NCI-H1092 treated with DMSO at 0.1 percent for 48 hours (cell line): ENCODE measurements around the gene SLC29A1.

Experiments used
- DNase-seq: peaks from one replicate; lab custom pipeline; 2025; lab: John Stamatoyannopoulos, UW

The SLC29A1 gene

DNA sequence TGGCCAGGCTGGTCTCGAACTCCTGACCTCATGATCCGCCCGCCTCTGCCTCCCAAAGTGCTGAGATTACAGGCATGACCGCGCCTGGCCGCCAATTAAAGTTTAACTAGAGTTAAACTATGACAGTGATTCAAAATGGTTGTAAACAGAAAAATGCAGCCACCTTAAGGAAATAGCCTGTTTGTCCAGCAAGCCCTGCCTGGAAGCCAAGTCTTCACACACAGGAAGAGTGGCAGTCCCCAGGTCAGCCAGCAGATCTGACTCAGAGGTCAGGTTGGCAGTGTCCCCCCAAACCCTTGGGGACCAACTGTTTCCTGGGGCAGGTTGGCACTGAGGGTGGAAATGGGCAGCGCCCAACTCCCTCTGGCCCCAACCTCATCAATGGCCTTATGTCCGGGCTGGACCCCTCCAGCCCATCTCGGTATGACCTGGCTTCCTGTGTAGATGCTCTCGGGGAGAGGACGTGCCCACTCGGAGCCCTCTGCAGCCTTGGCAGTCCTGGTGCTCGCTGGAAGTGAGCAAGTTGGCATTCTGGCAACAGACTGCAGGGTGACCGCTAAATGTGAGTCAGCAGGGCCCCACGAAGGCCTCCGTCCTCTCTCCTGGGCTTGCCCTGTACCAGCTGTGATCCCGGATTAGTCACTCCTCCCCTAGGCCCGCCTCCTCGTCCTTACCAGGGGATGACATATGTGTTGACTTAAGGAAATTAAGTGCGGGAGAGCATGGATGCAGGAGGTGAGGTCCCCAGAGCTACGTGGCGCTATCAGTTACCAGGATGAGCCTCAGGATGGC, 13.8 kb downstream of the SLC29A1 start:
- peak; percentile 82 for DNase-seq

DNA sequence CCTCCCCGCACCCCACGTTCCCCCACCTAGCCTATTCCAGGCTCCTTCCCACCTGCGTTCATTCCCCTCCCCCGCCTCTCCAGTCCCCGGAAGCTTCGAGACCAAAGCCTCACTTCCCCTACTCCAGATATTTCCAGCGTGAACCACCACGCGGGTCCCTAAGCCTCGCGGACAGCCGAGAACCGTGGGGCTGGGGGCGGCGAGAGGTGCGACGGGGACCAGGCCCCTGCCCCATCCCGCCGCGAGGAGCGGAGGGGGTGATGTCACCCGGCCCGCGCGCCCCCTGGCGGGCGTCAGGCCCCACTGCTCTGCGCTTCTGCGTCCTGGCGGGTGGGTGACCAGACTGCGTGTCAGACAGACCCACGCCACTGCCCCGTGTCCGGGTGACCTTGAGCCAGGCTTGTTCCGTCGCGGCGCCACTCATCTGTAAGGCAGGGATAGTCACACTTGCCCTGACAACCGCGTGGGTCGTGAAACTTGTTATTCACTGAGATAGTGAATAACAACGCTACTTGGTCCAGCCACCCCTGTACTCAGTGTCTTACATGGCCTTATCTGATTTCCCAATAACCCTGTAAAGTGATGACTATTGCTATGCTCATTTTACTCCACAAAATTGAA, 14.5 kb downstream of the SLC29A1 start:
- peak; percentile 75 for DNase-seq

DNA sequence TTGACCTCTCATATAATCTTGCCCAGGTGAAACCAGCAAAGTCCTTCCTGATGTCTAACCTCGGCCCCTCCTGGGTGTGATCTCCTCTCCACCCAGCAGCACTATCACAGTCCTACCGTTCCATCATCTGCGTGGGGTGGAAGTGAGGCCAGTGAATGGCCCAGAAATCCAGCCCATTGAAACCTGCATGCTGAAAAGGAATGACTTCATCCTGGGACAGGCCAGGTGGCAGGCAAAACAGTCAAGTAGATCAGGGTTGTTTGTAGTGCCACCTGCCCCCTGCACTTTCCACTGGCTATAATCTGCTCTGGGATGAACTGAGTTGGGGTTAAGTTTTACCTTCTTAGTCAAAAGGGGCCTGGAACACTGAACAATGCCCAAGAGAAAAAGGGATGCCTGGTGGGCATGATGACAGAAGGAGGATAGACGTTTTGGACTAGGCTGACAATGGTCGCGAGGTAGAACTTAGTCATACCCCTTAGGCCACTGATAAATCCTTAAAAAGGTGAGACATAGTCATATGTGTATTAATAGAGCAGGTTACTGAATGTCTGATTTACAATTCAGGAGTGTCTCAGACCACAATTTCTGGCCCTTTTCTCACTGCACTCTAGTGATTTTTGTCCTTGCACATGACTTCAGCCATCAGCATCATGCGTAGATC, 15.4 kb downstream of the SLC29A1 start:
- DNase-seq = no peak

DNA sequence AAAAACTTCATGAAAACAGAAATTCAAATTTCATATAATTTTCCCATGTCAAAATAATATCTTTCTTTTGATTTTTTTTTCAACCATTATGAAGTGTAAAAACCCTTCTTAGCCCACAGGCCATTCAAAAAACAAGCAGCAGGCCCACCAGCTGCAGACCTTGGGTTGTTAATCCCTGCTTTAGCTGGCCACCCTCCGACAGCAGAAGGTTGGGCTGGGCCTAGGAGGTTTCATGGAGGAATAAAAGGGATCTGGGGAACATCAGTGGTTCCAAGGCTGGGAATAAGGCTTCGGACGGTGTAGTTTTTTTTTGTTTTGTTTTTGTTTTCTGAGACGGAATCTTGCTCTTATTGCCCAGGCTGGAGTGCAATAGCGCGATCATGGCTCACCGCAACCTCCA, 19.9 kb downstream of the SLC29A1 start:
- no peak for DNase-seq

DNA sequence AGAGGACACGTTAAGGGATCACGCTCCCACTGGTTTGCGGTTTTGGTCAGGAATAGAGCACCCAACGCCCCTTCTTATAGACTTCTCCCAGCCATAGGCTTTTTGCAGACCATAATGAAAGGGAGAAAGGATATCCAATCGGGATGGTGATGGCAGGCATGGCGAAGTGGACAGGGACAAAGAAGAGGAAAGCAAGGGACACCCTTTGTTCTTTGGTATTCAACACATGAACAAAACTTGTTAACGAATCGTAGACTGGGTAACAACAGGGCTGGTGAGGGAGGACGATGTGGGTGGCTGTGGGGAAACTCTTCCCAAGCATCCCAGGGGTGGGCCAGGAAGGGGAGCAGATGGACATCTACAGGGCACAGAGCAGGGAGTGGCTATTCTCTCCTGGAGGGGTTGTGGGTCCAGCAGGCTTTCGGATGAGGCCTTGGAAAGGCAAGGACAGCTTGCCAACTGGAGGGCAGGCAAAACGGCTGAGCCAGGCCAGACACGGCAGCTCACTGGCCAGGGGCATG, 22.1 kb downstream of the SLC29A1 start:
- no peak for DNase-seq

DNA sequence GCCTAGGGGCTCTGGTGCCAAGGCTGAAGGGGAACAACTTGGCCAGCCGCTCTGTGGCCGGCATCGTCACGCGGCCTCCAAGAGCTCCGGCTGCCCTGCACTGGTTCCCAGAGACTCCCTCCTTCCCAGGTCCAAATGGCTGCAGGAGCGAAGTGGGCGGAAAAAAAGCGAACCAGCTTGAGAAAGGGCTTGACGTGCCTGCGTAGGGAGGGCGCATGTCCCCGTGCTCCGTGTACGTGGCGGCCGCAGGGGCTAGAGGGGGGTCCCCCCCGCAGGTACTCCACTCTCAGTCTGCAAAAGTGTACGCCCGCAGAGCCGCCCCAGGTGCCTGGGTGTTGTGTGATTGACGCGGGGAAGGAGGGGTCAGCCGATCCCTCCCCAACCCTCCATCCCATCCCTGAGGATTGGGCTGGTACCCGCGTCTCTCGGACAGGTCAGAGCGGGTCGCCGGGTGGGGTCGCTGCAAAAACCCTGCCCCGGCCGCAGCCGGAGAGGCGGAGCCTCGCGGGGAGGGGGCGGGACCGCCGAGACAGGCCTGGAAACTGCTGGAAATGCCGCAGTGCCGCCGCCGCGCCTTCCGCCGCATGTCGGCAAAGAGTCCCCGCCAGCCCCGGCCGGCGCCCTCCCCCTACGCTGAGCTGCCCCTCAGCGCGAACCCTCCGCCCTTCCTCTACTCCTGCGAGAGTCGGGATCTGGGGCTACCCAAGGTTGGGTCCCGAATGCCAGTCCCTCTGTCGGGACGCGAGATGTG, 22.7 kb downstream of the SLC29A1 start:
- peak; percentile 86 for DNase-seq

DNA sequence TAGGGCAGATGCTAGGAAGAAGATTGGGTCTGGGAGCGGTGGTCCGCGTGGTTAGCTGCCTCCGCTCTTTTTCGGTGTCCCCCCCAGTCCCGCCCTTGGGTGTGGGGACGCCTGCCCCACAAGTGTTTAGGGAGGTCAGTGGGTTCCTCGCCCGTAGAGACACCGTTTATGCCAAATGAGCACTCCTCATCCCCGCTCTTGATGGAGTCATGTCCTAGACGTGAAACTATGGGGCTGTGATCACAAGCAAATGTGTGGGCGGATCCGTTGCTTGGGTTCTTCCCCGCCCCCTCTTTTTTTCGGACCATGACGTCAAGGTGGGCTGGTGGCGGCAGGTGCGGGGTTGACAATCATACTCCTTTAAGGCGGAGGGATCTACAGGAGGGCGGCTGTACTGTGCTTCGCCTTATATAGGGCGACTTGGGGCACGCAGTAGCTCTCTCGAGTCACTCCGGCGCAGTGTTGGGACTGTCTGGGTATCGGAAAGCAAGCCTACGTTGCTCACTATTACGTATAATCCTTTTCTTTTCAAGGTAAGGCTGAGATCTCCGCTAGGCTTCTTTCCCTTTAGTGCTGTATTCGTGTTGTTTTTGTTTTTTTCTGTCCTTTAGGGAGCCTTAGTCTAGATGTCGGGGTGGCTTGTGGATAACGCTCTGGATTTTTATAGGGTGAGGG, 23.4 kb downstream of the SLC29A1 start, which contains the start of gene HSP90AB1:
Gene HSP90AB1, plus strand, starts transcription at position 439 of the 675 bp plus-strand sequence. CDS start 1,529 bp downstream, outside the sequence.
- DNase-seq = peak; percentile 98

DNA sequence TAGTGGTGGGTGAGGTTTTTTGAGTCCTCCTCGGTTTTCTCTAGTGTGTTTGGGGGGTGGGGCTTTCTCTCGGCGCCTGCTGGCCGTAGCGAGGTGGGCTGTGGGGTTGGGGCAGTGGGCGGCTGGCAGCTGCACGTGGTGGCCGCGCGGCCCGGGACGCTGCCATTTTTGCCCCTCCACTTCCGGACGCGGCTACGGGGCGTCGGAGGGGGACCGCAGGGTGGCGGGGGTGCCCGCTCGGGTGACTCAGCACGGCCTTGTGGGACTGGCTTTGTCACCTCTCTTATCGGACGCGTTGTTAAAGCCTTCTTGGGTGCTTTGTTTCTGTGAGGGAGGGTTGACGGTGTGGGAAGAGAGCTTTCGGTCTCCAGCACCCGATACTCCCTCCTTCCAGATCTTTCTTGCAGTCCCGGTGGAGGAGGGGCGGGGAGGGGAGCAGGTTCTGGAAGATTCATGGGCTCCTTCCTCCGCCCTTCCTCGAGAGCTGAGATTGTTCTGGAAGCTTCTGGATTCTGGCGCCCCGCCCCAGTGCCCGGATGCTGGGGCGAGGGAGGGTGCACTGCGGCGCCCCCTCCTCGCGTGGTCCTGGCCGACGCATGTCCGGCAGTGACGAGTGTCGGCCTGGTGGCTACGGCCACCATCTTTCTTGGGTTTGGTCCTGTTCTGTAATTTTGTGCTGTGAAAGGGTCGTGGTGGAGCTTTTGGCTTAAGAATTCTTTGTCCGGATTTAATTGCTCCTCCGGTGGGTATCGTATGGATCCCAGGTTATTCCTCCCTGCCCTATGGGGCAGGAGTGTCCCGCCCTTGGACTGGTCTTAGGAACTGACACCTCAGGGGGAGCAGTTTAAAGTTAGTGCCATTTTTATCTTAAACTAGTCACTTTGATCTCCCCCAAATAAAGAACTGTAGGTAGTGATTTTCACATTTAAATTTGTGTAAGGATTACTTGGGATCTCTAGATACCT, 24.2 kb downstream of the SLC29A1 start:
- peak; percentile 65 for DNase-seq

DNA sequence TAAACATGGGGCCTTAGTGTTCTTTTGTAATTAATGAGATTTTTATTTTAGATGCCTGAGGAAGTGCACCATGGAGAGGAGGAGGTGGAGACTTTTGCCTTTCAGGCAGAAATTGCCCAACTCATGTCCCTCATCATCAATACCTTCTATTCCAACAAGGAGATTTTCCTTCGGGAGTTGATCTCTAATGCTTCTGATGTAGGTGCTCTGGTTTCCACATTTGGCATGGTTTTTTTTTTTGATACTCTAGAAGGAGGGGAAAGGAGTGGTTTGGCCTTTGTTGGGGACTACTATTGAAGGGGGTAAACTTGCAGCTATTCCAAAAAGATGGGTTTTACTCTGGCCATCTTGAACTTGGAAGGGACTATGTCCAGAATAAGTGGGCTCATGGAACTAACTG, 25.2 kb downstream of the SLC29A1 start:
- DNase-seq = no peak

DNA sequence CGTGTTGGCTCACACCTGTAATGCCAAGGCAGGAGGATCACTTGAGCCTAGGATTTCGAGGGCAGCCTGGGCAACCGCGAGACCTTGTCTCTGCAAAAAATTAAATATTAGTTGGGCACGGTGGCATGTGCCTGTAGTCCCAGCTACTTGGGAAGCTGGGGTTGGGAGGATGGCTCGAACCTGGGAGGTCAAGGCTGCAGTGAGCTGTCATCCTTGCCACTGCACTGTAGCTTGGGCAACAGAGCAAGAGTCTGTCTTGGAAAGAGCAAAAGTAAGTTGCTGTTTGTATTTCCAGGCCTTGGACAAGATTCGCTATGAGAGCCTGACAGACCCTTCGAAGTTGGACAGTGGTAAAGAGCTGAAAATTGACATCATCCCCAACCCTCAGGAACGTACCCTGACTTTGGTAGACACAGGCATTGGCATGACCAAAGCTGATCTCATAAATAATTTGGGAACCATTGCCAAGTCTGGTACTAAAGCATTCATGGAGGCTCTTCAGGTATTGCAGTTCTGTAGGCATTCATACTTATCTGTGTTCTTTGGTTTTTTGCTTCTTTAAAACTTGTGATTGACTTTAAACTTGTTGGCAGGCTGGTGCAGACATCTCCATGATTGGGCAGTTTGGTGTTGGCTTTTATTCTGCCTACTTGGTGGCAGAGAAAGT, 25.8 kb downstream of the SLC29A1 start:
- no peak for DNase-seq

DNA sequence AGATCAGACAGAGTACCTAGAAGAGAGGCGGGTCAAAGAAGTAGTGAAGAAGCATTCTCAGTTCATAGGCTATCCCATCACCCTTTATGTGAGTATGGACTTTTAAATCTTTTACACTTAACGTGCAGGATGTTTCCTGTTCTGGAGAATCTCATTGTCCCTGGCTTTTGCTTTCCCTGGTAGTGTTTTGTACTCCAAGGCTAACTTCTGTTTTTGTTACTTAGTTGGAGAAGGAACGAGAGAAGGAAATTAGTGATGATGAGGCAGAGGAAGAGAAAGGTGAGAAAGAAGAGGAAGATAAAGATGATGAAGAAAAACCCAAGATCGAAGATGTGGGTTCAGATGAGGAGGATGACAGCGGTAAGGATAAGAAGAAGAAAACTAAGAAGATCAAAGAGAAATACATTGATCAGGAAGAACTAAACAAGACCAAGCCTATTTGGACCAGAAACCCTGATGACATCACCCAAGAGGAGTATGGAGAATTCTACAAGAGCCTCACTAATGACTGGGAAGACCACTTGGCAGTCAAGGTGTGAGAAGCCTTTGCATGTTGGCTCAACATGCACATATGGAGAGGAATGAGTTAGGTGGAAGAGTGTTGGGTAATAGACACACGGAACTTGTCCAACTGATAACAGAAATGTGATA, 26.8 kb downstream of the SLC29A1 start:
- DNase-seq = no peak

DNA sequence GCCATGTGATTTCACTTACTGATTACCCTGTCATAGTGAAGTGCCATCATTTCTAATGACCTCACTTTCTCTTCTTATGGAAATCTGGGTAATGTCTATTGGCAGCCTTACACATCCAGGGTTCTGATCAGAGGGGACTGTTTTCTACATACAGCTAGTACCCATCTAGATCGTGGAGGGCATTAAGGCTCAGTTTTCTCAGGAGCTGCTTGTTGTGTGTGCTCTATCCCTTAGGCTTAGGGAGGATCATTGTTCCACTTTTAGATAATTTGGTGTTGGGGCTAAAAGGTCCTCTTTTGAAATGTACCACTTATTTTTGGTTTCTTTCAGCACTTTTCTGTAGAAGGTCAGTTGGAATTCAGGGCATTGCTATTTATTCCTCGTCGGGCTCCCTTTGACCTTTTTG, 27.3 kb downstream of the SLC29A1 start:
- no peak for DNase-seq

DNA sequence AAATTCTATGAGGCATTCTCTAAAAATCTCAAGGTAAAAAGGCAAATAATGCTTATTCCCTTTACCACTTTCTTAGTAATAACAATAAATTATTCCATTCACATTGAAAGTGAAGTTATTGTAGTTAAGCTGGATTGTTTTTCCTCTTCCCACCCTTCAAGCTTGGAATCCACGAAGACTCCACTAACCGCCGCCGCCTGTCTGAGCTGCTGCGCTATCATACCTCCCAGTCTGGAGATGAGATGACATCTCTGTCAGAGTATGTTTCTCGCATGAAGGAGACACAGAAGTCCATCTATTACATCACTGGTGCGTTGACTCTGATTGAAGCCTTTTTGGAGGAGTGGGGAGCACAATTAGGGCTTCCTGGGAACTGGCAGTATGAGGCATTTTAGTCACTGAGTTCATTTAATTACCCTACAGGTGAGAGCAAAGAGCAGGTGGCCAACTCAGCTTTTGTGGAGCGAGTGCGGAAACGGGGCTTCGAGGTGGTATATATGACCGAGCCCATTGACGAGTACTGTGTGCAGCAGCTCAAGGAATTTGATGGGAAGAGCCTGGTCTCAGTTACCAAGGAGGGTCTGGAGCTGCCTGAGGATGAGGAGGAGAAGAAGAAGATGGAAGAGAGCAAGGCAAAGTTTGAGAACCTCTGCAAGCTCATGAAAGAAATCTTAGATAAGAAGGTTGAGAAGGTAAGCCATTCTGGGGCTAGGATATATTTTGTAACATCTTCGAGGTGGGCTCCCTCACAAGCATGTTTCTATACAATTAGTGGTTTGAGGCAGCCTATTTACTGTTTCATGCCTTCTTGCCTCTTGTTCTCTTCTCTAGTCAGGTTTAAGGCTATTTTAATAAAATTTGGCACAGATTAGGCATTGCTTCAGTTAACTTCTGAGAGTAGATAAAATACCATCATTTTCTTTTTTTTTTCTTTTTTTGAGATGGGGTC, 28.5 kb downstream of the SLC29A1 start:
- DNase-seq = no peak

DNA sequence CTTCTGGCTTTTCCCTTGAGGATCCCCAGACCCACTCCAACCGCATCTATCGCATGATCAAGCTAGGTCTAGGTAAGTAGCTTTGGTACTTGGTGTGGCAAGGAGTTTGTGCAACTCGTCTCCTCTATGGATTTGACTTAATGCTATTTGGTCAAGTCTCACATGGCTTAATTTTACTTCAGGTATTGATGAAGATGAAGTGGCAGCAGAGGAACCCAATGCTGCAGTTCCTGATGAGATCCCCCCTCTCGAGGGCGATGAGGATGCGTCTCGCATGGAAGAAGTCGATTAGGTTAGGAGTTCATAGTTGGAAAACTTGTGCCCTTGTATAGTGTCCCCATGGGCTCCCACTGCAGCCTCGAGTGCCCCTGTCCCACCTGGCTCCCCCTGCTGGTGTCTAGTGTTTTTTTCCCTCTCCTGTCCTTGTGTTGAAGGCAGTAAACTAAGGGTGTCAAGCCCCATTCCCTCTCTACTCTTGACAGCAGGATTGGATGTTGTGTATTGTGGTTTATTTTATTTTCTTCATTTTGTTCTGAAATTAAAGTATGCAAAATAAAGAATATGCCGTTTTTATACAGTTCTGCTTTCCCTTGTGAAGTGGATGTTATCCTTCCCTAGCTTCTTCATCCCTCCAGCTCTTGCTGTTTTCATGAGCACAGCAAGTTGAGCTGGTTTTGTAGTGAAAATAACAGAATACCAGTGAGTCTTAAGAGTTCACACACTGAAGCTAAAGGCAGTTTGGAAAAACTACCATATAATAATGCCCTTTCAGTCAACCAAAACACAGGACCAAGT, 30.1 kb downstream of the SLC29A1 start:
- DNase-seq = peak; percentile 13

DNA sequence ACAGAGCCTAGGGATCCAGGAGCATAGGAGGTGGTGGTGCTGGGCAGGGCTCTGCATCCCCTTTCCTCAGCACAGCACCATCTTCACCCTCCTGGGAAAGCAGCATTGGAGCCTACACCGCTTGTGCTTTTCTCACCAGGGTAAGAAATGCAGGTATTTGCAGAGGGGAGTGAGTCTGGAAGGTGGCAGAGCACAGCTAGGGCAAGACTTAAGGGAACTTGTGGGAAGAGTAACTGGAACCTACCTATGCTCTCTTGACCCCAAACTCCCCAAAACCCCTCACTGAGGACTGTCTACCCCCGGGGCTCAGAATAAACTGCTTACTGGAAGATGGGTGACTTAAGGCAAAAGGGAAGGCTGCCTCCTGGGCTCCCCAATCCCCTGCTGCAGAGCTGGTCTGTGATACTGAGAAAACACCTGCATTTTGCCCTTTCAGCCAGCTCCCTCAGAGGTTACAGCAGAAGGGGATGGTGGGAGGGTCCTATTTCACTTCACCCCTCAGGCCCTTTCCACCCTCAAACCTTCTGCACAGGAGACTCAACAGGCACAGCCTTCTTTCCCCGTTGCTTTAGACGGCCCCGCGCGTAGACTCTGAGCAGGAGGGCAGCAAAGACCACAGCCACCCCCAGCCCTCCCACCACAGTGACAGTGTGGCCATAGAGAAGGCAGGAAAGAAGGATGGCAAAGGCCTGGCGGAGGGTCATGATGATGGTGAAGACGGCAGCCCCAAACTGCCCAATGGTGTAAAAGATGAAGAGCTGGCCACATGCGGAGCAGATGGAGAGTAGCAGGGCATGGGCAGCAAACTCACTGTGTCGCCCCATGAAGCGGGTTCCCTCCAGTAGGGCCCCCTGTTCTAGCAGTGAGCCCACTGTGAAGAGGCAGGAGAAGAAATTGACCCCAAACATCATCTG, 31.1 kb downstream of the SLC29A1 start:
- DNase-seq = no peak
